Measurements from ENCODE around the gene DNAI4. TPM values are rescaled to one million over a fixed set of nuclear protein-coding genes. Genes with fewer than 3 reads are reported as not detected.

DNAI4 gene
- total and polyA plus RNA-seq, 2 of the 4 experiments (the other 2 are of a cell fraction), result 0.63 to 1.6 TPM

- ChIA-PET CTCF (no interaction called here), POLR2A (ENCODE audit: unreplicated experiment) (no interaction called here)
- H2BK120ac ChIP-seq (ENCODE audit: low read depth, low read length), result no peak overlapping the region
- no peak overlapping the region for H2BK5ac ChIP-seq (ENCODE audit: low read depth, low read length, poor library complexity, severe bottlenecking)
- ATAC-seq (ENCODE audit: low read depth) (no peak), DNase-seq (peak; percentile 2)
- H2BK20ac ChIP-seq (ENCODE audit: low read depth, low read length), result no peak overlapping the region
- H3K23ac ChIP-seq (ENCODE audit: low read depth, low read length), result no peak overlapping the region
- H3K4me2 ChIP-seq (ENCODE audit: low read depth, low read length), result no peak overlapping the region
- H2AK9ac ChIP-seq (replicated peaks; ENCODE audit: low read depth, low read length, poor library complexity), result no peak overlapping the region
- H3K4me3 ChIP-seq (ENCODE audit: insufficient read depth, low read depth, low read length), result no peak overlapping the region
- dilution Hi-C loops (cut with HindIII; ENCODE audit: low sequenced_read_pairs, unreplicated experiment) (no loop called here), in situ Hi-C loops (cut with MboI; ENCODE audit: low sequenced_read_pairs) (no loop called here), intact Hi-C loops (cut with micrococcal nuclease) (no loop called here)
- no peak overlapping the region for H2AK5ac ChIP-seq (ENCODE audit: low read depth, low read length)
- no peak overlapping the region for H4K5ac ChIP-seq (ENCODE audit: low read depth, low read length)
- no peaks in the 10 kb centered on the region for H3K4me1 ChIP-seq (ENCODE audit: control insufficient read depth, insufficient read depth, low read length)
- no peak overlapping the region for H2BK15ac ChIP-seq (ENCODE audit: low read depth, low read length)
- no peak overlapping the region for H4K8ac ChIP-seq (ENCODE audit: low read depth in 2 of 2, low read length in 2 of 2)
- no peak overlapping the region for H3K14ac ChIP-seq (replicated peaks; ENCODE audit: low read depth, low read length)
- H3K79me1 ChIP-seq (ENCODE audit: low read depth in 1 of 2, low read length in 2 of 2), result no peaks in the 10 kb centered on the region
- H4K91ac ChIP-seq (ENCODE audit: insufficient read depth, low read depth, low read length), result no peak overlapping the region
- TF ChIP-seq, protein P1, sequence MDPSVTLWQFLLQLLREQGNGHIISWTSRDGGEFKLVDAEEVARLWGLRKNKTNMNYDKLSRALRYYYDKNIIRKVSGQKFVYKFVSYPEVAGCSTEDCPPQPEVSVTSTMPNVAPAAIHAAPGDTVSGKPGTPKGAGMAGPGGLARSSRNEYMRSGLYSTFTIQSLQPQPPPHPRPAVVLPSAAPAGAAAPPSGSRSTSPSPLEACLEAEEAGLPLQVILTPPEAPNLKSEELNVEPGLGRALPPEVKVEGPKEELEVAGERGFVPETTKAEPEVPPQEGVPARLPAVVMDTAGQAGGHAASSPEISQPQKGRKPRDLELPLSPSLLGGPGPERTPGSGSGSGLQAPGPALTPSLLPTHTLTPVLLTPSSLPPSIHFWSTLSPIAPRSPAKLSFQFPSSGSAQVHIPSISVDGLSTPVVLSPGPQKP (IDR thresholded peaks at IDR 0.05; ENCODE audit: borderline replicate concordance, low read depth, low read length), result no peak
- H2AFZ ChIP-seq (replicated peaks; ENCODE audit: low read length, poor library complexity), result no peak overlapping the region
- H4K20me1 ChIP-seq (ENCODE audit: insufficient read depth, low read length), result no peaks in the 10 kb centered on the region
- no CpG with 5 or more reads among the region's 3 CpGs for WGBS, 2 experiments (ENCODE audit: extremely low coverage in 2 of 2, insufficient read length in 1 of 2)
- H3K27ac ChIP-seq (ENCODE audit: insufficient read depth, low read length), result no peak overlapping the region
- H3K9me3 ChIP-seq (ENCODE audit: control insufficient read depth, insufficient read depth, low read length), result no peaks in the 10 kb centered on the region
- H3K4ac ChIP-seq (ENCODE audit: low read depth, low read length), result no peak overlapping the region
- no peak overlapping the region for H3K9ac ChIP-seq (ENCODE audit: low read depth, low read length)
- H3K27me3 ChIP-seq (ENCODE audit: control insufficient read depth, insufficient read depth, low read length), result no peaks in the 10 kb centered on the region
- H3K18ac ChIP-seq (ENCODE audit: low read depth, low read length), result no peak overlapping the region
- H3K36me3 ChIP-seq (ENCODE audit: control insufficient read depth, insufficient read depth, low read length), result no peaks in the 10 kb centered on the region
- no peak overlapping the region for H3K56ac ChIP-seq (ENCODE audit: extremely low read depth, insufficient read depth, low read length)
- peaks cover 2% of the 10 kb centered on the region; the same call in 1 of the 2 replicates for H3K9me1 ChIP-seq (ENCODE audit: insufficient read depth, low read length)
- no TSS peak for BruUV-seq (replicated peaks)
Measured at GRCh38 chr1:66893712-66894111, 30.9 kb downstream of the DNAI4 start.

All from IMR-90 (cell line).